Adrenal gland (tissue), 12 donors: ENCODE measurements around the gene TRAF6. TPM values are rescaled to one million over a fixed set of nuclear protein-coding genes. Genes with fewer than 3 reads are reported as not detected.

Source experiments
- DNase-seq, 7 donors: peaks; one replicate each; pipeline ENCODE4 v3.0.0-alpha.2; 2019 to 2020
- H3K27ac ChIP-seq, 5 donors: fragments of 200-600 bp; sonication (generic) in 4 of 5; 1 replicate in 3 of 5; 2 replicates in 2 of 5; pipeline versions ENCODE4 v1.5.1 to v1.8.0; 2016 to 2020; ENCODE audit warnings: mild to moderate bottlenecking in 1 of 5
- H3K27me3 ChIP-seq: fragments of 200-600 bp; 2 replicates; pipeline ENCODE4 v1.8.0; 2021
- H3K36me3 ChIP-seq, 2 donors: fragments of 200-600 bp; replicated peaks in 1 of 2; 1 replicate in 1 of 2; 2 replicates in 1 of 2; pipeline versions ENCODE4 v1.5.1 to v1.8.0; 2018 to 2022
- H3K4me1 ChIP-seq, 2 donors: fragments of 200-600 bp; replicated peaks in 1 of 2; 1 replicate in 1 of 2; 2 replicates in 1 of 2; pipeline versions ENCODE4 v1.5.1 to v1.8.0; 2018 to 2021
- H3K4me3 ChIP-seq, 4 donors: fragments of 200-600 bp; sonication (generic) in 3 of 4; one replicate each; pipeline ENCODE4 v1.5.1; 2016 to 2018
- H3K9me3 ChIP-seq, 3 donors: fragments of 200-600 bp; sonication (generic) in 1 of 3; replicated peaks in 1 of 3; 1 replicate in 2 of 3; 2 replicates in 1 of 3; pipeline versions ENCODE4 v1.5.1 to v1.8.0; 2016 to 2021
- CTCF ChIP-seq, 6 experiments: fragments of 450-650 bp in 4 of 6; fragments of 200-600 bp in 2 of 6; sonication (generic) in 1 of 6; IDR thresholded peaks; 1 replicate in 5 of 6; 2 replicates in 1 of 6; pipeline versions ENCODE4 v1.5.1 to v1.8.0; 2016 to 2021; ENCODE audit warnings: antibody characterized with exemption in 6 of 6, mild to moderate bottlenecking in 2 of 6, moderate library complexity in 1 of 6
- POLR2A ChIP-seq, 2 donors: fragments of 450-650 bp; IDR thresholded peaks; one replicate each; pipeline ENCODE4 v1.6.1; 2017; ENCODE audit warnings: antibody characterized with exemption in 2 of 2, mild to moderate bottlenecking in 2 of 2, moderate library complexity in 1 of 2
- WGBS, 4 donors: extraction: QIAGEN DNeasy Blood & Tissue Kit in 2 of 4; methylation state at CpG; one replicate each; pipeline versions ENCODE4 v1.1.5 to v1.1.7; 2013 to 2017; 5-methylcytosine and 5-hydroxymethylcytosine counted together
- intact Hi-C, 2 donors: fragments of 100-400 bp; cut with DNase I; formaldehyde crosslinking; loops; one replicate each; pipeline versions ENCODE4 v1.14.1 to v1.15.0; 2022 to 2023
- polyA plus RNA-seq, 3 donors: library from polyadenylated mRNA; stranded (reverse); fragments of 200-250 nt in 2 of 3; fragments of 350-450 nt in 1 of 3; fragmentation: Illumina TruSeq in 1 of 3; extraction: RNeasy Lipid Tissue Mini Kit (QIAGEN cat#74804) in 1 of 3; gene quantifications; one replicate each; pipeline ENCODE4 v1.2.3, GENCODE V29; 2013 to 2014
- total RNA-seq, 9 donors: library from RNA; depleted of rRNA in 4 of 9; stranded (reverse); fragments of >200 nt in 4 of 9; fragments of 120-200 nt in 1 of 9; fragmentation: NEBNext Ultra II Directional in 1 of 9; extraction: Animal tissue kit (Norgen Biotek cat#: 25700) in 1 of 9; gene quantifications; one replicate each; pipeline versions ENCODE4 v1.1.0 to v1.2.4, GENCODE V29; 2013 to 2023
- donor health status: healthy with polysubstance abuse.
- donor health status: Bipolar disorder and iron deficiency.
- donor health status: DM: yes; HTN: yes; CAD: no.
- donor health status: DM: no; HTN: no; CAD: no.
- donor health status: DM: no; HTN: no; CAD: no.
- donor health status: DM: yes; HTN: yes; CAD: no.

The TRAF6 gene
- total and polyA plus RNA-seq, 12 donors, result 2.3 to 18.5 (median 14.6) TPM

GRCh38 chr11:36550385-36551115 lies 40.5 kb upstream of the TRAF6 start:
- intact Hi-C loops, result no loop called here
- Histone ChIP-seq H3K27ac (no peak overlapping the region), H3K4me1 (no peaks in the 10 kb centered on the region), H3K4me3 (no peak overlapping the region), H3K27me3 (no peaks in the 10 kb centered on the region), H3K36me3 (no peaks in the 10 kb centered on the region), H3K9me3 (no peaks in the 10 kb centered on the region)
- WGBS, 4 donors, result 25 to 35% (median 32%) methylated on average over 1 of the region's 1 CpG
- no peak for DNase-seq
- TF ChIP-seq POLR2A (IDR thresholded peaks at IDR 0.05) (no peak), CTCF (IDR thresholded peaks at IDR 0.05) (no peak)

- 12 to 20% (median 17%) methylated on average over 5 to 6 of the region's 6 CpGs for WGBS, 4 donors
- no peaks in the 10 kb centered on the region for H3K27me3 ChIP-seq
- H3K36me3 ChIP-seq, result no peaks in the 10 kb centered on the region
- H3K9me3 ChIP-seq, result no peaks in the 10 kb centered on the region
- DNase-seq, result peak; percentile 68 to 92 (median 80)
- no peak overlapping the region for H3K27ac ChIP-seq
- TF ChIP-seq CTCF (IDR thresholded peaks at IDR 0.05), result peak; percentile 30 to 71 (median 66)
- TF ChIP-seq POLR2A (IDR thresholded peaks at IDR 0.05), result no peak
- intact Hi-C loops, result no loop called here
- no peaks in the 10 kb centered on the region for H3K4me1 ChIP-seq
- no peak overlapping the region for H3K4me3 ChIP-seq
Measured at GRCh38 chr11:36540998-36541397, 30.9 kb upstream of the TRAF6 start.

GRCh38 chr11:36534276-36534840 lies 24.3 kb upstream of the TRAF6 start:
- DNase-seq, result no peak
- Histone ChIP-seq H3K4me1 (no peaks in the 10 kb centered on the region), H3K27me3 (no peaks in the 10 kb centered on the region), H3K4me3 (no peak overlapping the region), H3K27ac (no peak overlapping the region), H3K9me3 (no peaks in the 10 kb centered on the region), H3K36me3 (no peaks in the 10 kb centered on the region)
- TF ChIP-seq CTCF (IDR thresholded peaks at IDR 0.05), result no peak
- TF ChIP-seq POLR2A (IDR thresholded peaks at IDR 0.05), result no peak
- WGBS, 4 donors, result 77 to 84% (median 81%) methylated on average over 3 of the region's 3 CpGs
- intact Hi-C loops, result no loop called here

- TF ChIP-seq CTCF (IDR thresholded peaks at IDR 0.05) (no peak), POLR2A (IDR thresholded peaks at IDR 0.05) (no peak)
- no peak for DNase-seq
- Histone ChIP-seq H3K4me1 (no peaks in the 10 kb centered on the region), H3K27ac (no peak overlapping the region), H3K4me3 (no peak overlapping the region), H3K27me3 (no peaks in the 10 kb centered on the region), H3K9me3 (no peaks in the 10 kb centered on the region), H3K36me3 (no peaks in the 10 kb centered on the region)
- intact Hi-C loops, result no loop called here
- 46 to 54% (median 52%) methylated on average over 5 to 8 of the region's 8 CpGs for WGBS, 4 donors
Measured at GRCh38 chr11:36532941-36533601, 23.0 kb upstream of the TRAF6 start.
